SJSA1 (cell line): ENCODE measurements around the gene IL1RAPL1. TPM values are rescaled to one million over a fixed set of nuclear protein-coding genes. Genes with fewer than 3 reads are reported as not detected.

ENCODE experiments used
- DNase-seq, 2 experiments: peaks; one replicate each; pipeline ENCODE4 v3.0.0-alpha.2; 2015 to 2020; ENCODE audit warnings: low spot score in 2 of 2, low read depth in 1 of 2
- H3K27ac ChIP-seq: fragments of 250-450 bp; sonication (Bioruptor Pico); 2 replicates; pipeline ENCODE4 v1.5.1; 2020; ENCODE audit warnings: mild to moderate bottlenecking, moderate library complexity
- H3K27me3 ChIP-seq: fragments of 250-450 bp; sonication (Bioruptor Pico); replicated peaks from 2 replicates; pipeline ENCODE4 v1.5.1; 2020; ENCODE audit warnings: mild to moderate bottlenecking, moderate library complexity
- H3K36me3 ChIP-seq: fragments of 250-450 bp; sonication (Bioruptor Pico); 2 replicates; pipeline ENCODE4 v1.5.1; 2020; ENCODE audit warnings: mild to moderate bottlenecking
- H3K4me1 ChIP-seq: fragments of 250-450 bp; sonication (Bioruptor Pico); replicated peaks from 2 replicates; pipeline ENCODE4 v1.6.1; 2021; ENCODE audit warnings: mild to moderate bottlenecking
- H3K4me3 ChIP-seq: fragments of 250-450 bp; sonication (Bioruptor Pico); 2 replicates; pipeline ENCODE4 v1.5.1; 2020; ENCODE audit warnings: mild to moderate bottlenecking
- H3K9me3 ChIP-seq: fragments of 250-450 bp; sonication (Bioruptor Pico); replicated peaks from 2 replicates; pipeline ENCODE4 v1.5.1; 2020; ENCODE audit warnings: mild to moderate bottlenecking
- total RNA-seq: library from RNA; depleted of rRNA; stranded (reverse); fragments of >200 nt; shearing (Covaris generic); gene quantifications from 2 replicates; pipeline ENCODE4 v1.2.3, GENCODE V29; 2014

Gene IL1RAPL1
- total RNA-seq, 1 experiment from 2014 or later: not detected

GRCh38 chrX:29948653-29949052 is 1361.4 kb downstream of the IL1RAPL1 start:
- Histone ChIP-seq H3K27ac (no peak overlapping the region), H3K27me3 (no peaks in the 10 kb centered on the region), H3K4me3 (no peak overlapping the region), H3K9me3 (no peaks in the 10 kb centered on the region), H3K4me1 (no peaks in the 10 kb centered on the region), H3K36me3 (no peaks in the 10 kb centered on the region)
- DNase-seq: no peak

DNA sequence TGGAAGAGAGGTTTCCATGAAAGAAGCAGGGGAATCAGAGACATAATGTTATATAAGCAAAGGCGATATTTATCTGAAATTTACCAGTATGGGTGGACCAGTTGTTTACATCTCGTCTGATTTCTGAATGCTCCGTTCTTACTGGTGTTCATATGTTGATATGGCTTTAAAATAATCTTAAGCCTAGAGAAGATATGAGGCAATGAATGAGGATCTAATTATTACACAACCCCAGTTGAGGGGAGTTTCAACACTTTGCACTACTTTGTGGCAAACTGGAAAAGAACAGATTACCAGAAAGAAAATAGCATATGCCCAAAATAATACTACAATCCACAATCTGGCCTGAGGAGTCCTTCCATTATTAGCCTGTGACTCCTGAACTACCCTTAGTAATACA is 1364.8 kb downstream of the IL1RAPL1 start:
- no peak for DNase-seq

DNA sequence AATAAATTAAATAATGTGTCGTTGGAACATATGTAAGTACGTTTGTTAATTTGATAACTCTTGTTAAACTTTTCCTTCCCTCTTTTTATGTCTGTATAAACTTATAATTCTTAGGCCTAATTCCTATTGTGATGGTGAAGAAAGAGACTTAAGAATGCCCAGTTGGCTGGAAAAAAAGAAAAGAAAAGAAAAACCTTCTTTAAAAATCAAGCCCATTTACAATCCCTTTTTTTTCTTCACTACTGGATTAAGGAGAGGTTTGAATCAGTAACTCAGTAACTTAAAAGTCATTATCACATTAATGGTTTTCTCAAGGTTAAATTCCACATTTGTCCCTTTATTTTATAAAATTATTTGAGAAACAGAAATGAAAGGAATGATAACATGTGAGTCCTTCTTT is 1374.8 kb downstream of the IL1RAPL1 start:
- Histone ChIP-seq H3K36me3 (no peaks in the 10 kb centered on the region), H3K27ac (no peak overlapping the region), H3K27me3 (no peaks in the 10 kb centered on the region), H3K4me3 (no peak overlapping the region), H3K4me1 (no peaks in the 10 kb centered on the region), H3K9me3 (no peaks in the 10 kb centered on the region)
- no peak for DNase-seq

More for the DNA sequence above, 1364.8 kb downstream of the IL1RAPL1 start:
- H3K4me3 ChIP-seq: no peak overlapping the region
- H3K9me3 ChIP-seq: no peaks in the 10 kb centered on the region
- H3K36me3 ChIP-seq: no peaks in the 10 kb centered on the region
- H3K27me3 ChIP-seq: no peaks in the 10 kb centered on the region
- H3K27ac ChIP-seq: no peak overlapping the region
- no peaks in the 10 kb centered on the region for H3K4me1 ChIP-seq

DNA sequence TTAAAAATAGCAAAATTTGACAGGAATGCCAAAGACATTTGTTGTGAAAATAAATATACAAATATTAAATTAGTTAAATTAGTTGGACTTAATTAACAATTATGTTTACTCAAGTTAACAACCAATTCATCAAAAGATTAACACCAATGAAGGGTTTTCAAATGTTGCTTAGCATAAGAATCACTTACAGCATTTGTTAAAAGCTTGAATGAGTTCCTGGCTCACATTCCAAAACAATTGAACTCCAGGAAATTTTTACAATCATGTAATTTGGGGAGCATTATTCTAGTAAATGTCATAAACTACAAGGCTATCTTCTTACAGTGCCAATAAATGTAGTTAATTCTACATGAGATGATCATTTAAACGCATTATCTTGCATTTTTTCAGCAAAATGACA is 1378.4 kb downstream of the IL1RAPL1 start:
- no peak for DNase-seq
- no peaks in the 10 kb centered on the region for H3K36me3 ChIP-seq
- H3K27me3 ChIP-seq: no peaks in the 10 kb centered on the region
- H3K4me3 ChIP-seq: no peak overlapping the region
- no peaks in the 10 kb centered on the region for H3K9me3 ChIP-seq
- H3K4me1 ChIP-seq: no peaks in the 10 kb centered on the region
- no peak overlapping the region for H3K27ac ChIP-seq

DNA sequence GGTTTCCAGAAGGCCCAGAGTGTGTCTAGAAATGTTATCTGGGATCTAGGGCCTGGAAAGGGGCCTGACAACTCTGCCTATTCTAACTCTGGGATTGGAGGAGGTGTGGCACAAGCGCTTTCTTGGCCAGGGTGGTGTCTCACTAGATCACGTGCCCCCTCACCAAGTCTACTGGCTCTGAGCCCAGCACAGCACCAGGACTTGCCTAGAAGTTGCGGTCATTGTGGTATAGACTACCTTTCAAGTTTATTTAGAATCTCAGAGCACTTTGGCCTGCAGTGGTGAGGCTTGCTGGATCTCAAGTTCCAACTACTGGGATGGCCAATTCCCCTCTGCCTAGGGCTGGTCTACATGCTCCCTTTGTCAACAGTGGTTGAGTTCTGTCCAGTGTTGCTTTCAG is 1404.8 kb downstream of the IL1RAPL1 start:
- no peak overlapping the region for H3K4me3 ChIP-seq
- DNase-seq: no peak
- no peaks in the 10 kb centered on the region for H3K4me1 ChIP-seq
- no peaks in the 10 kb centered on the region for H3K36me3 ChIP-seq
- H3K9me3 ChIP-seq: no peaks in the 10 kb centered on the region
- no peak overlapping the region for H3K27ac ChIP-seq
- H3K27me3 ChIP-seq: no peaks in the 10 kb centered on the region

DNA sequence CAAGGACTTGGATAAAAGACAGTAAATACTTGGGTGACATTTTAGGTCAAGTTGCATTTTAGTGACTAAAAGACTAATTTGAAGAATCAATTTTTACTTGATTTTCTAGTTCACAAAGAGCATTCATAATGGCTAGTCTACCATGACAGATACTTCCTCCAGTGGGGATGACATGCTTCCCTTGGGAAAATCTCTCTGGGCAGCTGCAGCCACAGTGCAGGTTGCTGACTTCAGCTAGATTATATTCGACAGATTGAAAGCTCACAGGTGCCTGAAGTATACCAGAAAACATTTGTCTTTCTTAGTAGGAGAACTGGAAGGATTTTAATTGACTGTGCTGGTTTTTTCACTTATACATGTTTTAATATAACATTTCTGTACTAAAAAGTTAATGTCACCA is 1418.6 kb downstream of the IL1RAPL1 start:
- Histone ChIP-seq H3K27ac (no peak overlapping the region), H3K4me3 (no peak overlapping the region), H3K9me3 (no peaks in the 10 kb centered on the region), H3K4me1 (no peaks in the 10 kb centered on the region), H3K27me3 (no peaks in the 10 kb centered on the region), H3K36me3 (no peaks in the 10 kb centered on the region)
- DNase-seq: no peak
